OCI-LY1 (cell line): ENCODE measurements around the gene NPB.

Experiments used
- H2AFZ ChIP-seq: fragments of 200-600 bp; sonication (generic), shearing (Covaris generic); 2 replicates; pipeline ENCODE4 v1.6.0; 2014; ENCODE audit warnings: antibody characterized with exemption, mild to moderate bottlenecking, low read length
- H3F3A ChIP-seq: fragments of 200-600 bp; sonication (generic), shearing (Covaris generic); 2 replicates; pipeline ENCODE4 v1.6.0; 2014; ENCODE audit warnings: mild to moderate bottlenecking, antibody characterized with exemption, low read length, moderate library complexity; ENCODE audit not compliant: insufficient read depth
- H3K27ac ChIP-seq: fragments of 200-600 bp; sonication (generic); 2 replicates; pipeline ENCODE4 v1.5.1; 2014; ENCODE audit warnings: low read length, mixed run types, mild to moderate bottlenecking, low read depth; ENCODE audit not compliant: poor library complexity, severe bottlenecking
- H3K27me3 ChIP-seq: fragments of 200-600 bp; sonication (generic); 2 replicates; pipeline ENCODE4 v1.6.0; 2014; ENCODE audit warnings: antibody characterized with exemption, mild to moderate bottlenecking, low read length, moderate library complexity; ENCODE audit not compliant: insufficient read depth
- H3K36me3 ChIP-seq: fragments of 200-600 bp; sonication (generic); 2 replicates; pipeline ENCODE4 v1.6.1; 2014; ENCODE audit warnings: mild to moderate bottlenecking, antibody characterized with exemption, low read length, moderate library complexity, mixed read lengths; ENCODE audit not compliant: insufficient read depth
- H3K4me1 ChIP-seq: fragments of 200-600 bp; sonication (generic); 2 replicates; pipeline ENCODE4 v1.5.1; 2014; ENCODE audit warnings: mild to moderate bottlenecking, low read length, moderate library complexity; ENCODE audit not compliant: insufficient read depth, severe bottlenecking
- H3K4me2 ChIP-seq: fragments of 200-600 bp; sonication (generic), shearing (Covaris generic); 2 replicates; pipeline ENCODE4 v1.6.1; 2014; ENCODE audit warnings: low read length
- H3K4me3 ChIP-seq: fragments of 200-600 bp; sonication (generic); 2 replicates; pipeline ENCODE4 v1.5.1; 2014; ENCODE audit warnings: low read length, low read depth, mild to moderate bottlenecking, mixed read lengths; ENCODE audit not compliant: poor library complexity, severe bottlenecking
- H3K79me2 ChIP-seq: fragments of 200-600 bp; shearing (Covaris generic); 2 replicates; pipeline ENCODE4 v1.6.1; 2016; ENCODE audit warnings: mixed run types, low read length, mixed read lengths; ENCODE audit not compliant: insufficient read depth
- H3K9ac ChIP-seq: fragments of 200-600 bp; sonication (generic), shearing (Covaris generic); 2 replicates; pipeline ENCODE4 v1.6.1; 2014; ENCODE audit warnings: mild to moderate bottlenecking, low read length, mixed read lengths
- H3K9me2 ChIP-seq: fragments of 200-600 bp; sonication (generic), shearing (Covaris generic); 2 replicates; pipeline ENCODE4 v1.6.1; 2014; ENCODE audit warnings: low read depth, mild to moderate bottlenecking, low read length, mixed read lengths
- H3K9me3 ChIP-seq: fragments of 200-600 bp; shearing (Covaris generic); 2 replicates; pipeline ENCODE4 v1.6.1; 2014; ENCODE audit warnings: low read length, mixed read lengths
- H4K20me1 ChIP-seq: fragments of 200-600 bp; sonication (generic), shearing (Covaris generic); 2 replicates; pipeline ENCODE4 v1.6.0; 2016; ENCODE audit warnings: mild to moderate bottlenecking, low read length; ENCODE audit not compliant: insufficient read depth
- CTCF ChIP-seq: fragments of 200-600 bp; sonication (generic), shearing (Covaris generic); IDR thresholded peaks from 2 replicates; pipeline ENCODE4 v1.5.1; 2017; ENCODE audit warnings: mild to moderate bottlenecking, antibody characterized with exemption, low read length, moderate library complexity, mixed read lengths
- EZH2 ChIP-seq: fragments of 200-600 bp; sonication (generic), shearing (Covaris generic); IDR thresholded peaks from 2 replicates; pipeline ENCODE4 v1.8.0; 2017; ENCODE audit warnings: borderline replicate concordance, mixed run types, mild to moderate bottlenecking, antibody characterized with exemption, low read length, moderate library complexity, mixed read lengths

The NPB gene

GRCh38 chr17:81902023-81902652 lies at the start of gene NPB:
TSS of gene NPB (plus strand) at chr17:81902238. CDS start at chr17:81902278, 40 bp downstream.
- Histone ChIP-seq H3K36me3 (peaks cover 72% of the 10 kb centered on the region), H3K9me3 (no peaks in the 10 kb centered on the region), H3K79me2 (no peaks in the 10 kb centered on the region), H3K9me2 (no peaks in the 10 kb centered on the region), H3K27me3 (peaks cover 4% of the 10 kb centered on the region; the same call in 1 of the 2 replicates), H3K4me2 (peak within 1 kb of the TSS; percentile 42; the same call in 1 of the 2 replicates), H2AFZ (no peak within 1 kb of the TSS), H3K27ac (no peak within 1 kb of the TSS), H3K9ac (no peak within 1 kb of the TSS), H3K4me1 (peaks cover 9% of the 10 kb centered on the region), H3K4me3 (no peak within 1 kb of the TSS), H3F3A (no peaks in the 10 kb centered on the region), H4K20me1 (no peaks in the 10 kb centered on the region)
- no peak for TF ChIP-seq CTCF
- TF ChIP-seq EZH2 = no peak

GRCh38 chr17:81854974-81855774 lies 46.9 kb upstream of the NPB start:
- peaks cover 82% of the 10 kb centered on the region for H3K36me3 ChIP-seq
- H2AFZ ChIP-seq = no peak overlapping the region
- no peak overlapping the region for H3K27ac ChIP-seq
- no peak for TF ChIP-seq CTCF
- no peak for TF ChIP-seq EZH2
- no peak overlapping the region for H3K4me2 ChIP-seq
- peaks cover 27% of the 10 kb centered on the region for H3K79me2 ChIP-seq
- no peaks in the 10 kb centered on the region for H3K27me3 ChIP-seq
- peaks cover 17% of the 10 kb centered on the region for H3K4me1 ChIP-seq
- no peaks in the 10 kb centered on the region for H3K9me3 ChIP-seq
- no peaks in the 10 kb centered on the region for H4K20me1 ChIP-seq
- no peaks in the 10 kb centered on the region for H3F3A ChIP-seq
- H3K9ac ChIP-seq = no peak overlapping the region
- no peak overlapping the region for H3K4me3 ChIP-seq
- H3K9me2 ChIP-seq = no peaks in the 10 kb centered on the region

- Histone ChIP-seq H3K4me3 (peak overlapping the region; percentile 98), H3K9ac (no peak overlapping the region; the same call in 1 of the 2 replicates)
Observed at GRCh38 chr17:81858170-81858966, 43.7 kb upstream of the NPB start.

More at GRCh38 chr17:81858170-81858966, 43.7 kb upstream of the NPB start:
- Histone ChIP-seq H3K36me3 (peaks cover 64% of the 10 kb centered on the region), H3F3A (no peaks in the 10 kb centered on the region), H4K20me1 (no peaks in the 10 kb centered on the region), H3K9me2 (no peaks in the 10 kb centered on the region), H3K9me3 (no peaks in the 10 kb centered on the region), H3K79me2 (peaks cover 32% of the 10 kb centered on the region), H3K4me2 (peak overlapping the region; percentile 98), H3K4me1 (peaks cover 36% of the 10 kb centered on the region), H3K27ac (no peak overlapping the region), H2AFZ (no peak overlapping the region), H3K27me3 (no peaks in the 10 kb centered on the region)
- TF ChIP-seq CTCF (no peak), EZH2 (no peak)
